ENCODE results near the gene SLC22A1.

- TF ChIP-seq YY1 (IDR thresholded peaks at IDR 0.05; ENCODE audit: insufficient read depth, insufficient read length) (no peak), ZNF274 (IDR thresholded peaks at IDR 0.05; ENCODE audit: low read depth, low read length) (no peak), SUZ12 (IDR thresholded peaks at IDR 0.05; ENCODE audit: extremely low read depth, insufficient read depth, insufficient read length) (no peak)
These were observed at the start of gene SLC22A1 for GRCh38 chr6:160121558-160121957.

Measured in NT2/D1 (cell line).